ENCODE results near the gene CDH4.
"Not testable (repeated sequence)": the region's sequence is repeated elsewhere in the genome, so short reads cannot be mapped to it uniquely, and the experiment has no call there.

CDH4 gene

GRCh38 chr20:61425541-61425991 lies 173.5 kb downstream of the CDH4 start:
- not testable (repeated sequence) for DNase-seq

GRCh38 chr20:61426352-61426751 lies 174.3 kb downstream of the CDH4 start:
- DNase-seq: no peak

- no peak for DNase-seq
These were observed 177.6 kb downstream of the CDH4 start for GRCh38 chr20:61429458-61430227.

GRCh38 chr20:61430228-61430624 lies 178.2 kb downstream of the CDH4 start:
- no peak for DNase-seq

GRCh38 chr20:61433176-61433575 lies 181.1 kb downstream of the CDH4 start:
- DNase-seq: no peak

GRCh38 chr20:61433816-61434215 lies 181.8 kb downstream of the CDH4 start:
- DNase-seq: no peak

- DNase-seq: no peak
These were observed 182.3 kb downstream of the CDH4 start for GRCh38 chr20:61434341-61434781.

GRCh38 chr20:61435184-61435822 lies 183.2 kb downstream of the CDH4 start:
- no peak for DNase-seq

- no peak for DNase-seq
These were observed 183.8 kb downstream of the CDH4 start for GRCh38 chr20:61435823-61436220.

GRCh38 chr20:61436283-61436666 lies 184.2 kb downstream of the CDH4 start:
- DNase-seq: no peak

GRCh38 chr20:61436667-61437279 lies 184.7 kb downstream of the CDH4 start:
- no peak for DNase-seq

GRCh38 chr20:61437280-61438206 lies 185.5 kb downstream of the CDH4 start:
- DNase-seq: no peak

GRCh38 chr20:61438285-61438684 lies 186.2 kb downstream of the CDH4 start:
- DNase-seq: no peak

- no peak for DNase-seq
These were observed 187.2 kb downstream of the CDH4 start for GRCh38 chr20:61439251-61439650.

- no peak for DNase-seq
These were observed 188.5 kb downstream of the CDH4 start for GRCh38 chr20:61440548-61441055.

GRCh38 chr20:61441537-61441936 lies 189.5 kb downstream of the CDH4 start:
- no peak for DNase-seq

- no peak for DNase-seq
These were observed 190.1 kb downstream of the CDH4 start for GRCh38 chr20:61442075-61442670.

- DNase-seq: no peak
These were observed 190.7 kb downstream of the CDH4 start for GRCh38 chr20:61442718-61443117.

GRCh38 chr20:61443443-61444126 lies 191.5 kb downstream of the CDH4 start:
- no peak for DNase-seq

- DNase-seq: no peak
These were observed 192.6 kb downstream of the CDH4 start for GRCh38 chr20:61444637-61445036.

- no peak for DNase-seq
These were observed 193.1 kb downstream of the CDH4 start for GRCh38 chr20:61445138-61445537.

- DNase-seq: no peak
These were observed 193.7 kb downstream of the CDH4 start for GRCh38 chr20:61445741-61446140.
